GM21423 (cell line): ENCODE results near the gene RIMBP2.

Experiments used
- ATAC-seq: cut with Tn5 transposase; IDR thresholded peaks from one replicate; pipeline ENCODE4 v1.9.1; 2021; ENCODE audit warnings: mild to moderate bottlenecking, moderate library complexity; ENCODE audit not compliant: unreplicated experiment

RIMBP2 gene

GRCh38 chr12:130401703-130402102, 314.4 kb downstream of the RIMBP2 start:
- ATAC-seq: no peak

GRCh38 chr12:130398100-130398848, 317.8 kb downstream of the RIMBP2 start:
- ATAC-seq: no peak

GRCh38 chr12:130396667-130397066, 319.4 kb downstream of the RIMBP2 start:
- ATAC-seq: no peak

GRCh38 chr12:130394906-130395305, 321.2 kb downstream of the RIMBP2 start:
- ATAC-seq: no peak

GRCh38 chr12:130391186-130391585, 324.9 kb downstream of the RIMBP2 start:
- ATAC-seq: no peak

- no peak for ATAC-seq
Observed at GRCh38 chr12:130385193-130385592, 330.9 kb downstream of the RIMBP2 start.

- no peak for ATAC-seq
Observed at GRCh38 chr12:130384234-130384633, 331.9 kb downstream of the RIMBP2 start.

GRCh38 chr12:130382818-130383217, 333.3 kb downstream of the RIMBP2 start:
- ATAC-seq: no peak

GRCh38 chr12:130375296-130376287, 340.5 kb downstream of the RIMBP2 start:
- no peak for ATAC-seq

- no peak for ATAC-seq
Observed at GRCh38 chr12:130374083-130374482, 342.0 kb downstream of the RIMBP2 start.

GRCh38 chr12:130372936-130373335, 343.2 kb downstream of the RIMBP2 start:
- ATAC-seq: no peak

GRCh38 chr12:130371296-130371695, 344.8 kb downstream of the RIMBP2 start:
- no peak for ATAC-seq

GRCh38 chr12:130369816-130370215, 346.3 kb downstream of the RIMBP2 start:
- no peak for ATAC-seq

- ATAC-seq: no peak
Observed at GRCh38 chr12:130367523-130367922, 348.6 kb downstream of the RIMBP2 start.

- no peak for ATAC-seq
Observed at GRCh38 chr12:130367003-130367402, 349.1 kb downstream of the RIMBP2 start.

- ATAC-seq: no peak
Observed at GRCh38 chr12:130366159-130366558, 349.9 kb downstream of the RIMBP2 start.

- no peak for ATAC-seq
Observed at GRCh38 chr12:130364578-130364977, 351.5 kb downstream of the RIMBP2 start.

- no peak for ATAC-seq
Observed at GRCh38 chr12:130362060-130362459, 354.0 kb downstream of the RIMBP2 start.

- ATAC-seq: no peak
Observed at GRCh38 chr12:130357729-130358330, 358.3 kb downstream of the RIMBP2 start.

- no peak for ATAC-seq
Observed at GRCh38 chr12:130357241-130357640, 358.9 kb downstream of the RIMBP2 start.

- ATAC-seq: no peak
Observed at GRCh38 chr12:130356222-130356621, 359.9 kb downstream of the RIMBP2 start.
